GM18519 (cell line): ENCODE results near the gene IQUB.
"Not testable (repeated sequence)": the region's sequence is repeated elsewhere in the genome, so short reads cannot be mapped to it uniquely, and the experiment has no call there.

Experiments
- ATAC-seq: cut with Tn5 transposase; IDR thresholded peaks from one replicate; pipeline ENCODE4 v1.9.1; 2021; ENCODE audit warnings: mild to moderate bottlenecking, moderate library complexity; ENCODE audit not compliant: unreplicated experiment, low FRiP score

Gene IQUB

DNA sequence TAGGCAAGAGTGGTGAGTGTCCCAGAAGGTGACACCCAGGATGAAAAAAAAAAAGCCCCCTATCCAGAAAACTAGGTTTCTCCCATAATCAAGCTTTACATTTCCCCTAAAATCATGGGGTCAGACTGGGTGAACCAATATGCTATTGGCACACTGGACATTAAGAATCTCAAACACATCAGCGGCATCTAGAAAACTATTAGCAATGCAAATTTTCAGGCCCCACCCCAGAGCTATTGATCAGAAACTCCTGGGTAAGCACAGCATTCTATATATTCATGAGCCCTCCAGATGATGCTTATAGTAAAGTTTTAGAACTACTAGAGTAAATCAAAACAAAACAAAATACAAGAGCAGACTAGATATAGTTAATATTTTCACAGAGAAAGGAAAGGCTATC, 36.4 kb downstream of the IQUB start:
- ATAC-seq: no peak

DNA sequence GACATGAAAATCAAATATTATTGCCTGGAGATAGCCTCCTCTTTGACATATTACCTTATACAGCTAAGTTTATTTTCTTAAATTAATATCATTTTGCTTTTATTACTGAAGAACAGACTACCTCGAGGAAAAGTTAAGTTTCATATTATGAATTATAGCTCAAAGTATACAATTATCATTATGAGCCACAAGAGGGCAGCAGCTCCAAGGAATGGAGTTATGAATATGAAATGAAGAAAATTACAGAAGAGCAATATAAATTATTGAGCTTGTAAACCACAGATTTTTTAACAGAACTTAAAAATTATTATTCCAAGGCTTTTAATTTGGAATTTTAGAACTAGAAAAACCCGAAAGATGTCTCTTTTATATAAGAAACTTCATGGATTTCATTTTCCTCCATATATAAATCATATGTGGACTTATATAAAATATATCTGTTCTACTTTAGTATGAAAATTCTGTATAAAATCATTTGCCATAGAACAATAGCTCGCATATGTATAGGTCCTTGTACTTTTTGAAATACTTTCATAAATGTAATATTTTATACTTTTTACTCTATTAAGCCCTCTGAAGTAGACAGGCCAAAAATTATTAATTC, 40.1 kb downstream of the IQUB start:
- ATAC-seq: peak; percentile 68

DNA sequence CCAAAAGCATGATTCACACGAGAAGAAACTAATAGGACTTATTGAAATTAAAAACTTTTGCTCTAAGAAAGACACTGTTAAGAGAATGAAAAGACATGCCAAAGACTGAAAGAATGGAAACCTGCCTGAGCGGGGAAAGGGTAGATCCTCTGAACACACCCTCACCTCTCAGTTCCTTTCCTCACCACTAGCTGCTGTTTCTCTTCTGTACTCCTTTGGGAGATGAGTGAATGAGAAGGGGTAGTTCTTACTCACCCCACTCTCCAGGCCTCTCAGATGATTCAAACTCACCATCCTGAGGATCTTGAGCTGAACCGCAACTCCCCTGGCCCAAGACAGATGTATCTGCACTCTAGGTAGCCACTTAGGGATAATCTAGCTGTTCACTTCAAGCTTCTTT, 41.9 kb downstream of the IQUB start:
- peak; percentile 56 for ATAC-seq

DNA sequence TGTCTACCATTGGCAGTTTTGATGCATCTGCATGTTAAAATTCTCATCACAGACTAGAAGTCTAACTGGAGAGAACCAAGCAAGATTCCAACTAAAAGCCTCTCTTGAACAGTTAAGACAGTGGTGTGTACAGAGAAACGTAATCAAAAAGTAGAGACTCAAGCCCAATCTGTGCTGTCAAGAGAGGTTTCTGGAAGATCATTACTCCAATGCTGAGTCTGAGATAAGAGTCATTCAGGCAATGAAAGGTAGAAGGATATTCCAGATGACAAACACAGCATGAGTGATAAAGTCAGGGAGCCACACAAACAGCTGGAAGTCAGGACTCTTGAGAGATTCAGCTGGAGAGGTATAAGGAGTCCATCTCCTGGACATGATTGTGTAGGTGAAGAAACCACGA, 48.7 kb downstream of the IQUB start:
- no peak for ATAC-seq

DNA sequence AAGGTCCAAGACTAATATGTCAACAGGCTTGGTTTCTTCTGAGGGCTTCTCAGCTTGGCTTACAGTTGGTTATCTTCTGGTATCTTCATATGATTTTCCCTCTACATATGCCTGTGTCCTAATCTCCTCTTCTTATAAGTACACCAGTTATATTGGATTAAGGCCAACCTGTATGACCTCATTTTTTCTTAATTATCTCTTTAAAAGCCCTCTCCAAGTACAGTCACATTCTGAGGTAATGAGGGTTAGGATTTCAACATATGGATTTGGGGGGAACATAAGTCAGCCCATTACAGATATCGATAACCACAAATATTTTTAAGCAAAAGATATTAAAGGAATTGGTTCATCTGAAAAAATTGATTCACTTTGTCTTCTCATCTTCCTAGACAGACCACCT, 49.2 kb downstream of the IQUB start:
- ATAC-seq: no peak

DNA sequence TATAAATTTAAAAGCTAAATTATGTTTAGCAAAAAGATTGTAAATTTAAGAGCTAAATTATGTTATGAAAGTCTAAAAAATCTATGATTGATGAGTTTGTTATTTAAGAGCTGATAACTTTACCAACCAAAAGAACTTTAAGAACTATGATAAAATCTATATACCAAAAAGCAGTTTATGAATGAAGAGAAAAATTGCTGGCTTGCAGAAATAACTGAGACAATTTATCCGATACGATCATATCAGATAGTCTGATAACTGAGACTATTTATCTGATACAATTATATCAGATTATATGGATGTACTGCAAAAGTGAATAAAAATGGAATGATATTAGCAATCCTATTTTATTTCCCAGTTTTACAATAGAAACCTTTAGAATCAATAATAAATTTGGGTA, 50.2 kb downstream of the IQUB start:
- no peak for ATAC-seq

DNA sequence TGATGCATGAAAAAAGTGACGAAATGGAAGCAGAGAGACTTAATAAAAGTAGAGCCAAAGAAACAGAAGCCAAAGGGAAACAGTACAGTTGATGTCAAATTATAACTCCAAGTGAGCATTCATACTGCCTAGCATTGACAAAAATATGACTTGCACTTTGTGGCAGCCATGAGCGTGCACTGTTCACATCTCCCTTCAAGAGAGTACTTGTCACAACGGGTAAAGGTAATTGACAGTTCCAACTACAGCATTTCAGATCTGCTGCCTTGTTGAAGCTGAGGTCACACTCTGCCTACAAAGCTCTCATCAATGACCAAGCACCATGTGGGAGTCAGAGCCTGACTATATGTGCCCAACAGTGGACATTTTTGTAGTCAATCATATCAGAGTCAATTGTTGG, 54.3 kb downstream of the IQUB start:
- no peak for ATAC-seq

DNA sequence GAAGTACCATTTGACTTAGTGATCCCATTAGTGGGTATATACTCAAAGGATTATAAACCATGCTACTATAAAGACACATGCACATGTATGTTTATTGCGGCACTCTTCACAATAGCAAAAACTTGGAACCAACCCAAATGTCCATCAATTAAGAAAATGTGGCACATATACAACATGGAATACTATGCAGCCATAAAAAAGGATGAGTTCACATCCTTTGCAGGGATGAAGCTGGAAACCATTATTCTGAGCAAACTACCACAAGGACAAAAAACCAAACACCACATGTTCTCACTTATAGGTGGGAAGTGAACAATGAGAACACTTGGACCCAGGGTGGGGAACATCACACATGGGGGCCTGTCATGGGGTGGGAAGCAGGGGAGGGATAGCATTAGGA, 56.3 kb downstream of the IQUB start:
- not testable (repeated sequence) for ATAC-seq

DNA sequence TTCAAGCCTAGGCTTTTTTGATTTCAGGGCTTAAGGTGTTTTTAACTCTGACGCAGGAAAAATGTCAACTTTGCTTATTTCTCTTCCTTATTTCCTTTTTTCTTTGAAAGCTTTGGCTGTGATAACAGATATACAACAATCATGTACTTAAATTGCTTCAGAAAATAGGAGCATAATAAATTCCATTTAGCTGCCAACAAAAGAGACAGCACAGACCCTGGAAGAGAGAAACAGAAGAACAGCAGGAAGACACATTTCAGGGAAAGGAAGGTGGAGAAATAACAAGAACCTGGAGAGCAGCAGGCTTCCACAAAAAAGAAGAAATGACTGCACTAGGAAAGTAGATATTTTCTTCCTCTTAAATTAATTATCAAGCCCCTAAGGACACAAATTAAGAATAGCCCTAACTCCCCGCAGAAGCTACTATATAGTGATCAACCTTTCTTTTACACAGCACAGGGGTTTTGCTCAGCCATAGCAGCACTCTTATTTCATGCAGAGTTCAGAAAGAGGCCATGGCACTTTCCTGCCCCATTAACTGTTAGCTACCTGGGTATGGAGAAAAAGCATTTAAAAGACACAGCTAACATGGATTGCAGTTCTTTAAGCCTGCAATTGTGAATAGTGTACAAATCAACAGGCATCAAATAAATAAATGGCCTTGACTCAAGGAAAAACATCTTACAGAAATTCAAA, 61.5 kb downstream of the IQUB start:
- no peak for ATAC-seq

DNA sequence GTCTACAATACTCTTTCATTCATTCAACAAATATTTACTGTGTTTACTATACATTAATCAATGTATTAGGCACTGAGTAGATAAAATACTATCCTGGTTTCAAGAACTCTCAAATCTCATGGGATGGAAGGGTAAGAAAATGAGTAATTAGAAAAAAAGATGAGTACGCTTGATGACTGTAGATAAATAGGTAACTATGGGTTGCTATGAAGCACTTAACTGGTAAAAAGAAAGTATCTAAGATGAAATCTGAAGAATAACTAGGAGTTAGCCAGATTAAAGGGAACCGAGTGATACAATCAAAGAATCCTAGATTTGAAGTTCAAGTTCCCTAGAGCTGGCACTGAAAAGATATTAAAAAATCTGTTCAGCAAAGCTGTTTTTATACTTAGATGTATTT, 62.1 kb downstream of the IQUB start:
- ATAC-seq: no peak

DNA sequence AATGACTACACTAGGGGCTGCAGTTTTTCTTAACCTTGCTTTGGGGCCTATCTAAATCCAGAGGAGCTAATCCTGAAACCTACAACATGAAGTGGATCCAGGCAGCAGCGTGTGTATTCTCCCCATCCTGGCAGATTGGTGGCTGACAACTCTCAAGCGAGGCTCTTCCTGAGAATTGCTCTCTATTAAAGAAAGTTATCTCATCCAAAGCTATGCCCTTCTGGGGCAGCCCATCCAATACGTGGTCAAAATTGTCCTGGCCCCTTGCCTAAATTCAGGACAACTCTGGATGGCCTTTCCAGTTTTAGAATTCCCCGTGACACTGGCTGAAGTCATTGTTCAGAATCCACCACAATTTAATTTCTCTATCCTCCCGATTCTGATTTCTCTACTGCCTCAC, 66.1 kb downstream of the IQUB start:
- ATAC-seq: no peak

DNA sequence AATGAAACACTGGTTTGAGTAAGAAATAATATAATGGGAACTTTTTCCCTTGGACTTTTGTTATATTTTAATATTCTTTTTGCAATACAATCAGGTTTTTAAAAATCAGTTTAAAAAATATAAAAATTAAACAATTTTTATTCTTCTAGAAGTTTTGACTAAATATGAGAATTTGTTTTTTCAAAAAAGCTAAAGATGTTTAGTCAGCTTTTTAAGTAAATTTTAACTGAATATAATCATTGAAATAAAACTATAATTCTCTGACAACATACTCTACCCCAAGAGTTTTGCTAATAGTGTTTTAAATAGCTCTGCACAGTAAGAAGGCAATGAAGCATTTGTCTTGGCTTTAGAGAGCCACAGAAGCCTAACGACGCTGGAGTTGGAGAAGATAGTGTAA, 70.5 kb downstream of the IQUB start:
- no peak for ATAC-seq

DNA sequence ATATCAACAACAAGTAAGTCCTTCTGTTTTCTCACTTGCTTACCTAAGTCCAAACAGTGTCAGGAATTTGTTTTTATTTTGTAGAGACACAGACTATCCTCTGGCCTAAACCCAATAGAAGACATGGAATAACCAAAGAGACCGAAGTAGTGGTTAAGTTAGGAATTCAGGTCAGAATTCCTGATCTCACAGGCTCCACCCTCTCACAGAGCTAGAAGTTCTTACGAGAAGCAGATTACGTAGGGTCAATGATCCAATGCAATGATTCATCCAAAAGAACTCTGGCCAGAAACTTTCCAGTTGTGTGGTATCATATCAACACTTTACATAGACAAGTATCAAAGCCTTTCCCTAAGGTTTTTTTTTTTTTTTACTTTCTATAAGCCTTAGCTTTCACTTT, 73.8 kb downstream of the IQUB start:
- no peak for ATAC-seq

DNA sequence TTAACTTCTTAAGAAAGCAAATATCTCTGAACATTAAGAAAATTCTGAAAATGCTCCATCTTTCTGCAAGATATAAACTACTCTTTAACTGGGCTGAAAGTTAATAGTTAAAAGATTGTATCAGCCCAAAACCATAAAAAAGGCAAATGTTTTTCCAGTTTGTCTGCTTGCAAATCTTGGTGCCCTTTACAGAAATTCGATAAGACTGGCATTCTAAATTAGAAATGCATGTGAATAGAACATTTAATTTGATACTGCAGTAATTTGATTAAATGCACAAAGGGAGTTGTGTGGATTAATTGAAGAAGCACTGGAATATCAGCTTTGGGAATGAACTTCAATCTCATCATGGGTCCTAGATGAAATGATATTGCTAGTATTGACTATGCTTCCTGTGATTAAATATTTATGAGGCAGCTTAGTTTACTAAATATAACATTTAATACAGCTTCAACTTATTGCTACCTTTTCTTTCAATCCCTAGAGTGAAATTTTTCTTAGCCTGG, 78.4 kb downstream of the IQUB start:
- ATAC-seq: no peak

DNA sequence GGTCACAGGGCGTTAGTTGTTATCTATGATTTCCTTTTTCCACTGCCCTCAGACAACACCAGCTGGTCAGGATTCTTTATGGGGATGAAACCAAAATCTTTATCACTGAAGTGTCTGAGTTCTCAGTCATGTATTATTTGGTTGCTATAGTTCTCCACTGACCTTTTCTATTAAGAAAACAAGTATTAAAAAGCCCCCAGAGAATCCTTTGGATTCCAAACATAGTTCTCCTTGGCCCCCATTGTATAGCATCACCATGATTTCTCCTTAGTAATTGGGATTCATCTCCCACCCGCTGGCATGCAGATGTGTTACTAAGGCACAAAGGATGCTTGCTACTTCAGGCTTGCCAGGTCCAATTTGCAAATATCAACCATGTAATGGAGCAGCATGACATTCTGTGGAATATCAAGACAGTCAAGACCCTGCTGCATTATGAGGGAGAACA, 94.3 kb downstream of the IQUB start:
- no peak for ATAC-seq

DNA sequence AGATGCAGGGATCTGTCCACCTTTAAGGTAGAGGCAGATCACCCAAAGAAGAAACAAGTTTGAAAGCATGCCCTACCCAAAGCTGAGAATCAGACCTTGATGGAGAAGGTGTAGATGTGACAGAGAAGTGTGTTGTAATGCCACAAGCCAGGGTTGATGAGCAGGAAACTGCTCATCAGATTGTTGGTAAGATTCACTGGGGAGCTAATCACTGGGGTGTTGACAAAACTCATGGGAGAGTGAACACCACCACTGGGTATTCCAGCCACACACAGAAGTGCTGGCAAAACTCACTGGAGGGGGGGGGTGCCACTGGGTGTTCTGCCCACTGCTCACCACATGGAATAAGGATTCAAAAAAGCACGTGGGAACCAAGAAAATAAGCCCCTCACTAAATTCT, 95.2 kb downstream of the IQUB start:
- no peak for ATAC-seq

DNA sequence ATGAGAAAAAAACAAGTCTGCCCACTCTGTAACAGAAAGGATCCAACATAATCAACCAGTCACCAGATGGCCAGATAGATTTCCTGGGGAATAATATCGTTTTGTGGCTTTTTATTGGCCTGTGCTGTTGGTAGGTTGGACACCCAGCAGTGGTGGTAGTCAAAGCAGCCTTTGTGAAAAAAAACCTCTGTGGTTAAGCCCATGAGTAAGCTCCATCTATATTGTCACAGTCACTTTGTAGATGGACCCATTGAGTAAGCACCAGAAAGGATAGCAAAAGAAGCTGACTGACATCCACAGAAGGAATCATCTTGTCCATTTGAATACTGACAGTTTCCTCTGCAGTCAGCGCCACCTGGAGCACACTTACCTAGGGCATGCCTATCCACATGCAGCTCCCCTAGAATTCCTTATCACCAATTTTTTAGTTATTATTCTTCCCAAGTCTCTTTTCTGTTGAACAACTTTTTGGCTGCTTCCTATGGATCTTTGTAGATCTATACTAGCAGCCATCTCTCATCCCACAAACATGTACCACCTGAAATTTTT, 96.9 kb downstream of the IQUB start:
- ATAC-seq: no peak

DNA sequence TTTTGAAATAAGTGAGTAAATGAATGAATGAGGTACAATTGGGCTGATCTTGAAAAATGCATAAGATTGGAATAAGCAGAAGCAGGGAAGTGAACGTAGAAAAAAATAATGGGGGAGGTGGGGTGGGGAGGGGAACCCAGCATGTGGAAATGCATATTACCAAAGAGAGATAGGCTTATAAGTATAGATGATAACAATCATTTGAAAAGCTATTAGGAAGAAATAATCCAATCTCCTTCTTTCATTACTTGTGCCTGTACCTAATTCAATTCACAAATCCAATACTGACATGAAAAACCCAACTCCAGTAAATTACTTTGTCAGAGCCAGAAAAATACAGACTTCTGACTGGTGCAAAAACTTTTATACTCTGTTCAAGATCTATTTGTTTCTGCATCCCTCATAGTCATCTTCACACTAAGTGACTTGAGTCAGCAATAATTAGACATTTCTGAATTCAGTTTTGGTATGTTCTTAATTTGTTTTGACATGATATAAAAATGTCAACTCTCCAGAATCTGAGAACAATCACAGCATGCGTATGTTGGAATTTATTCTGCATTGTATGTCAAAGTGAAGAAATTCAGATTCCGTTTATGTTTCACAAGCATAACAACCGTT, 99.2 kb downstream of the IQUB start:
- no peak for ATAC-seq

DNA sequence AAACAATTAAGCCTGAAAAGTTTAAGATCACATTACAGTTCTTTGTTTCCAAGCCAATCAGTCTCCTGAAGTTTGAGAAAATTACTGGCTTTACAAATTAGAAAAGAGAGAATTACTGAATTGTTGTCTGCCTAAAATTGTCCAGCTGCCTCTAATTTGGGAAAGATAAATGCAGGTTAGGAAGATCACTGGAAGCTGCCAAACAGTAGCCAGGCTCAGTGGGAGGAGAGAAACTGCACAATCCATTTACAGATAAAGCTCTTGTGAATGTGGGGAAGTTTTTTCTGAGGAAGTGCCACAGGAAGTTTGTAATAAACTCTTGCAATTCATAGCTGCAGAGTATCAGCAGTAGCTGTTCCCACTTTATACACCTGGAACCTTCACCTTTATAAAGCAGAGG, 100.7 kb downstream of the IQUB start:
- ATAC-seq: no peak

DNA sequence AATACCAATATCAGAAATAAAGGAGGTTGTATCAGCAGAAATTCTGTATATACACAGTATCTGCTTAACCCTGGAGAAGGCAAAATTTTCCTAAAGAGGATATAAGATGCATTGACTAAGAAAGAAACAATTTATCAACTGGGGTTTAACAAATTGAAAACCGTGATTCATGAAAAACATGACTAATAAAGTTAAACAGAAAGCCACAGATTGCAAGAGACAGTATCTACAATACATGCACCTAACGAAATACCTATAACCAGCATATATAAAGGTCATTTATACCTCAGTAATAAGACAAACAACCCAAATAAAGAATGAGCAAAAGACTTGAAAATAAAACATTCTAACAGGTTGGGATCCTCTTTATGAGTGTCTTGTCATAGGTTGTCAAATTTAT, 101.8 kb downstream of the IQUB start:
- ATAC-seq: no peak

DNA sequence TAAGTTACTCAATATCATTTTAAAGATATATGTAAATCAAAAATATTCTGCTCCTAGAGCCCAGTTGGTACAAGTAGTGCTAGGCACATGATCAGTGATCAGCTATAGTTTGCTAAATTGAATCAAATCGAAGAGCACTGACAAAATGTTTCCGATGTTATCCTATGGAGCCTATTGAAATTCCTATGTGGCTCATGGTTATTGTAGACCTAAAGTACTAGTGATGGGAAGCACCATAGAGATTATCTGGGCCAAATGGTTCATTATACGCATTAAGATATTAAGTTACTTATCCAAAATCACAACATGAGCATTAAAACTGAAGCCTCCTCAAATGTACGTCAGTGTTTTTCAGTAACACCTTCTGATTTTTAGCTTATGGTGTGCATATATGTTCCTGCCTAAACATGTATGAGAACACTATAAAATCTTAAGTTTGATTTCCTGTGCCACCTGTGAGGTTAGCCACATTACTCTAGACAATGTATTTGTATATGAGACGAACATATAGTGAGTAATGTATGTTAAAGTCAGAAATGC, 103.2 kb downstream of the IQUB start:
- no peak for ATAC-seq
